HL-60 (cell line): ENCODE measurements around the gene NLGN1.

Experiments
- DNase-seq, 2 experiments: peaks; one replicate each; pipeline ENCODE4 v3.0.0-alpha.2; 2010 to 2020; ENCODE audit warnings: low read depth in 1 of 2, low spot score in 1 of 2
- H3K27ac ChIP-seq: fragments of 250-450 bp; sonication (Bioruptor Pico); replicated peaks from 2 replicates; pipeline ENCODE4 v1.5.1; 2020; ENCODE audit warnings: mild to moderate bottlenecking, moderate library complexity
- H3K27me3 ChIP-seq: fragments of 250-450 bp; sonication (Bioruptor Pico); 2 replicates; pipeline ENCODE4 v1.5.1; 2021; ENCODE audit warnings: mild to moderate bottlenecking, moderate library complexity; ENCODE audit not compliant: insufficient read depth, poor library complexity, severe bottlenecking
- H3K4me3 ChIP-seq: replicated peaks from 2 replicates; pipeline ENCODE4 v1.5.1; 2011; ENCODE audit warnings: mild to moderate bottlenecking, control low read depth, low read length; ENCODE audit not compliant: insufficient read depth
- GABPA ChIP-seq: IDR thresholded peaks from 2 replicates; pipeline ENCODE4 v1.6.1; 2012; ENCODE audit warnings: low read depth
- POLR2AphosphoS5 ChIP-seq: IDR thresholded peaks from 2 replicates; pipeline ENCODE4 v1.6.1; 2012; ENCODE audit warnings: low read depth
- REST ChIP-seq: IDR thresholded peaks from 2 replicates; pipeline ENCODE4 v1.6.1; 2012; ENCODE audit warnings: low read depth; ENCODE audit not compliant: insufficient replicate concordance
- SPI1 ChIP-seq: IDR thresholded peaks from 2 replicates; pipeline ENCODE4 v1.6.1; 2012; ENCODE audit warnings: low read depth, mild to moderate bottlenecking, borderline replicate concordance
- TF ChIP-seq, protein P1 (sequence below): IDR thresholded peaks from one replicate; pipeline ENCODE4 v1.5.1; 2011; ENCODE audit warnings: low read length, control low read depth, inconsistent platforms; ENCODE audit not compliant: insufficient read depth

The NLGN1 gene

GRCh38 chr3:174020156-174020555 is 622.6 kb downstream of the NLGN1 start:
- H3K27ac ChIP-seq = no peak overlapping the region
- TF ChIP-seq POLR2AphosphoS5 = no peak
- TF ChIP-seq REST = no peak
- no peak for TF ChIP-seq SPI1
- no peak for TF ChIP-seq GABPA
- TF ChIP-seq, protein P1, sequence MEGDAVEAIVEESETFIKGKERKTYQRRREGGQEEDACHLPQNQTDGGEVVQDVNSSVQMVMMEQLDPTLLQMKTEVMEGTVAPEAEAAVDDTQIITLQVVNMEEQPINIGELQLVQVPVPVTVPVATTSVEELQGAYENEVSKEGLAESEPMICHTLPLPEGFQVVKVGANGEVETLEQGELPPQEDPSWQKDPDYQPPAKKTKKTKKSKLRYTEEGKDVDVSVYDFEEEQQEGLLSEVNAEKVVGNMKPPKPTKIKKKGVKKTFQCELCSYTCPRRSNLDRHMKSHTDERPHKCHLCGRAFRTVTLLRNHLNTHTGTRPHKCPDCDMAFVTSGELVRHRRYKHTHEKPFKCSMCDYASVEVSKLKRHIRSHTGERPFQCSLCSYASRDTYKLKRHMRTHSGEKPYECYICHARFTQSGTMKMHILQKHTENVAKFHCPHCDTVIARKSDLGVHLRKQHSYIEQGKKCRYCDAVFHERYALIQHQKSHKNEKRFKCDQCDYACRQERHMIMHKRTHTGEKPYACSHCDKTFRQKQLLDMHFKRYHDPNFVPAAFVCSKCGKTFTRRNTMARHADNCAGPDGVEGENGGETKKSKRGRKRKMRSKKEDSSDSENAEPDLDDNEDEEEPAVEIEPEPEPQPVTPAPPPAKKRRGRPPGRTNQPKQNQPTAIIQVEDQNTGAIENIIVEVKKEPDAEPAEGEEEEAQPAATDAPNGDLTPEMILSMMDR = no peak
- H3K4me3 ChIP-seq = no peak overlapping the region

DNA sequence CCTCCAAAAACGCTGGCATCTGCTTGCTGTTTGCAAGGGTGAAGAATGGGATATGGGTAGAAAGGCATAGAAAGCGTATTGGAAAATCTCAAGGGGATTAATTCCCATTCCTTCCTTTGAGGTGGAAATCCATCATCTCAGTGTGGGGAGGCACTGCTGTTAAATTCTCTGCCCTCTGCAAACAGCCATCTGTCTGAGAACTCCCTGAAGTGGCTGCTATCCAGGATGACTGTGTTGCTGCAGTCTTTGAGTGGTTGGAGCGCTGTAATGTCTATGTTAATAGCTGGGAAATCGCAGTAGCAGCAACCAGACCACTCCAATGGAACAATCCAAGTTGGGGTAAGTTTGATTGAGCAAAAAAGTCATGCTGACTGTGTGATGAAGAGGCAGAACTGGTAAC is 625.9 kb downstream of the NLGN1 start:
- no peak overlapping the region for H3K27ac ChIP-seq
- no peak for TF ChIP-seq REST
- TF ChIP-seq POLR2AphosphoS5 = no peak
- TF ChIP-seq, protein P1 = no peak
- TF ChIP-seq SPI1 = no peak
- TF ChIP-seq GABPA = no peak
- H3K27me3 ChIP-seq = no peaks in the 10 kb centered on the region
- H3K4me3 ChIP-seq = no peak overlapping the region
- DNase-seq = no peak

More at GRCh38 chr3:174020156-174020555, 622.6 kb downstream of the NLGN1 start:
- no peak for DNase-seq
- H3K27me3 ChIP-seq = no peaks in the 10 kb centered on the region

GRCh38 chr3:174028673-174029072 is 631.1 kb downstream of the NLGN1 start:
- DNase-seq = no peak
- no peak for TF ChIP-seq GABPA
- no peak for TF ChIP-seq REST
- no peak for TF ChIP-seq POLR2AphosphoS5
- TF ChIP-seq, protein P1 = no peak
- TF ChIP-seq SPI1 = no peak
- Histone ChIP-seq H3K27ac (no peak overlapping the region), H3K4me3 (no peak overlapping the region), H3K27me3 (no peaks in the 10 kb centered on the region)
